Gastroesophageal sphincter (tissue), 4 donors: ENCODE measurements around the gene ZNF175. TPM values are rescaled to one million over a fixed set of nuclear protein-coding genes. Genes with fewer than 3 reads are reported as not detected.
A peak's percentile ranks its signal among the peaks of the same experiment; 100 is the strongest.

Source experiments
- ATAC-seq: fragments of 150-250 bp; one replicate; pipeline ENCODE4 v1.9.1; 2016; ENCODE audit warnings: mild to moderate bottlenecking, moderate library complexity
- H3K27ac ChIP-seq, 4 donors: fragments of 200-600 bp; sonication (generic) in 3 of 4; 1 replicate in 3 of 4; 2 replicates in 1 of 4; pipeline ENCODE4 v1.5.1; 2016 to 2019
- H3K27me3 ChIP-seq: fragments of 200-600 bp; sonication (generic); one replicate; pipeline ENCODE4 v1.5.1; 2019
- H3K36me3 ChIP-seq, 2 donors: fragments of 200-600 bp; sonication (generic); one replicate each; pipeline ENCODE4 v1.5.1; 2019; ENCODE audit warnings: control low read depth in 1 of 2
- H3K4me1 ChIP-seq, 3 donors: fragments of 200-600 bp; sonication (generic); 1 replicate in 2 of 3; 2 replicates in 1 of 3; pipeline ENCODE4 v1.5.1; 2016 to 2019; ENCODE audit warnings: control low read depth in 2 of 3
- H3K4me3 ChIP-seq, 2 donors: fragments of 200-600 bp; sonication (generic); one replicate each; pipeline ENCODE4 v1.5.1; 2019; ENCODE audit warnings: mild to moderate bottlenecking in 1 of 2, moderate library complexity in 1 of 2
- H3K9me3 ChIP-seq, 3 donors: fragments of 200-600 bp; sonication (generic); one replicate each; pipeline ENCODE4 v1.5.1; 2017 to 2019; ENCODE audit warnings: control low read depth in 2 of 3
- EP300 ChIP-seq: sonication (generic); formaldehyde crosslinking; IDR thresholded peaks from one replicate; pipeline ENCODE4 v1.6.1; 2017; ENCODE audit warnings: antibody characterized with exemption, mild to moderate bottlenecking
- POLR2A ChIP-seq, 2 donors: fragments of 450-650 bp; IDR thresholded peaks; one replicate each; pipeline ENCODE4 v1.6.1; 2017; ENCODE audit warnings: antibody characterized with exemption in 2 of 2, mild to moderate bottlenecking in 2 of 2, moderate library complexity in 1 of 2
- POLR2AphosphoS5 ChIP-seq: sonication (generic); formaldehyde crosslinking; IDR thresholded peaks from one replicate; pipeline ENCODE4 v1.6.1; 2017; ENCODE audit warnings: antibody characterized with exemption
- WGBS, 2 donors: methylation state at CpG; one replicate each; pipeline ENCODE4 v1.1.5; 2018; ENCODE audit warnings: low coverage in 1 of 2; 5-methylcytosine and 5-hydroxymethylcytosine counted together
- total RNA-seq, 4 donors: library from RNA; depleted of rRNA; stranded (reverse); fragments of >200 nt; gene quantifications; one replicate each; pipeline ENCODE4 v1.1.0, GENCODE V29; 2016
- TF ChIP-seq, protein P1 (sequence below), 4 experiments: fragments of 200-600 bp in 2 of 4; fragments of 450-650 bp in 2 of 4; sonication (generic) in 1 of 4; IDR thresholded peaks; one replicate each; pipeline ENCODE4 v1.5.1; 2017 to 2019; ENCODE audit warnings: antibody characterized with exemption in 4 of 4, mild to moderate bottlenecking in 2 of 4, moderate library complexity in 2 of 4

ZNF175 gene
- total RNA-seq, 4 donors from 2014 or later = 6.5 to 12.8 (median 7.3) TPM

GRCh38 chr19:51607077-51607476 is 36.0 kb downstream of the ZNF175 start:
- ATAC-seq = no peak
- H3K4me1 ChIP-seq = no peaks in the 10 kb centered on the region
- 55 to 58% methylated on average over 2 to 6 of the region's 6 CpGs for WGBS, 2 donors

GRCh38 chr19:51607920-51608562 is 37.0 kb downstream of the ZNF175 start:
- H3K27ac ChIP-seq = no peak overlapping the region
- WGBS, 2 donors = 10 to 60% methylated on average over 3 to 8 of the region's 13 CpGs
- no peak for ATAC-seq
- H3K36me3 ChIP-seq = no peaks in the 10 kb centered on the region
- H3K27me3 ChIP-seq = peaks cover 15% of the 10 kb centered on the region
- no peak overlapping the region for H3K4me3 ChIP-seq
- H3K9me3 ChIP-seq = peaks cover 0 to 8% (median 0%) of the 10 kb centered on the region in 3 donors
- no peak for TF ChIP-seq POLR2A (IDR thresholded peaks at IDR 0.05)
- TF ChIP-seq, protein P1, sequence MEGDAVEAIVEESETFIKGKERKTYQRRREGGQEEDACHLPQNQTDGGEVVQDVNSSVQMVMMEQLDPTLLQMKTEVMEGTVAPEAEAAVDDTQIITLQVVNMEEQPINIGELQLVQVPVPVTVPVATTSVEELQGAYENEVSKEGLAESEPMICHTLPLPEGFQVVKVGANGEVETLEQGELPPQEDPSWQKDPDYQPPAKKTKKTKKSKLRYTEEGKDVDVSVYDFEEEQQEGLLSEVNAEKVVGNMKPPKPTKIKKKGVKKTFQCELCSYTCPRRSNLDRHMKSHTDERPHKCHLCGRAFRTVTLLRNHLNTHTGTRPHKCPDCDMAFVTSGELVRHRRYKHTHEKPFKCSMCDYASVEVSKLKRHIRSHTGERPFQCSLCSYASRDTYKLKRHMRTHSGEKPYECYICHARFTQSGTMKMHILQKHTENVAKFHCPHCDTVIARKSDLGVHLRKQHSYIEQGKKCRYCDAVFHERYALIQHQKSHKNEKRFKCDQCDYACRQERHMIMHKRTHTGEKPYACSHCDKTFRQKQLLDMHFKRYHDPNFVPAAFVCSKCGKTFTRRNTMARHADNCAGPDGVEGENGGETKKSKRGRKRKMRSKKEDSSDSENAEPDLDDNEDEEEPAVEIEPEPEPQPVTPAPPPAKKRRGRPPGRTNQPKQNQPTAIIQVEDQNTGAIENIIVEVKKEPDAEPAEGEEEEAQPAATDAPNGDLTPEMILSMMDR (IDR thresholded peaks at IDR 0.05) = peak in 2 of 4 experiments; percentile 16 to 52
- H3K4me1 ChIP-seq = no peaks in the 10 kb centered on the region

More at GRCh38 chr19:51607077-51607476, 36.0 kb downstream of the ZNF175 start:
- Histone ChIP-seq H3K4me3 (no peak overlapping the region), H3K36me3 (no peaks in the 10 kb centered on the region), H3K27ac (no peak overlapping the region), H3K27me3 (peaks cover 13% of the 10 kb centered on the region), H3K9me3 (no peaks in the 10 kb centered on the region)
- TF ChIP-seq POLR2A (IDR thresholded peaks at IDR 0.05) (no peak), POLR2AphosphoS5 (no peak), EP300 (no peak)
- TF ChIP-seq, protein P1 (IDR thresholded peaks at IDR 0.05) = no peak

DNA sequence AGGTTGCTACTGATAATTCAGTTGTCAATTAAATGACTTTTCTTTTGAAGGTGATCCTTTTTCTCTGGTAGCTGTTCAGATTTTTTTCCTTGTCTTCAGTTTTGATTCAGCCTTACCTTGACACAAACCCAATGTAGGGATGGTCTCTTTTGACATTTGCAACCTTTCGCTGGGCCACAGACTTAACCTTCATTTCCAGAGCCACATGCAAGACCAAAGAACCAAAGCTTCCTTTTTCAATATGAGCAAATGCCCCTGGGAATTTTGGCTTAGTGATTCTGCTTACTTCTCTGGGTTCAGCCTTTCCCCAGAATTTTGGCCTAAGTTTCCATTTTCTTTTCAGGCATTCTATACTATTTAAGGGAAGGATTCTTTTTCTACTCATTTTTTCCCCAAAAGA is 39.5 kb downstream of the ZNF175 start:
- Histone ChIP-seq H3K36me3 (no peaks in the 10 kb centered on the region), H3K4me1 (no peaks in the 10 kb centered on the region), H3K27me3 (peaks cover 36% of the 10 kb centered on the region), H3K27ac (no peak overlapping the region), H3K9me3 (peaks cover 0 to 12% (median 0%) of the 10 kb centered on the region in 3 donors), H3K4me3 (no peak overlapping the region)
- WGBS, 2 donors = 67 to 71% methylated on average over 1 of the region's 1 CpG
- TF ChIP-seq EP300 (no peak), POLR2AphosphoS5 (no peak), POLR2A (IDR thresholded peaks at IDR 0.05) (no peak)
- TF ChIP-seq, protein P1 (IDR thresholded peaks at IDR 0.05) = no peak
- no peak for ATAC-seq

DNA sequence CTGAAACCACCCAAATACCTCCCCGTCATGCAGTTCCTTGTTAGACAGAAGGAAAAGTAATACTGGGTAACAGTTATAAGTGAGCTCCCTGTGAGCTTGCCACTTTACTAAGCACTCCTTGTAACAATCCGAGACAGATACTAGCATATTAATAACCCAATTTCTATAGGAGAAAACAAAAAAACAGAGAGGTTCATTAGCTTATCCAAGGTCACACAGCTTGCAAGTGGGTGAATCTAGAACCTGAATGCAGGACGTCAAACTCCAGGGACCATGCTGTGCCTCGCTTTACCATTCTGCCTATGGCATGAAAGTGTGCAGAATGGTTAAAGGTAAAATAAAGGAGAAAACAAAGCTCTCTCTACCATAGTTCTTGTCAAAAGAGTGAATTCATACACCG is 43.7 kb downstream of the ZNF175 start:
- no peak overlapping the region for H3K4me3 ChIP-seq
- H3K36me3 ChIP-seq = no peaks in the 10 kb centered on the region
- no peak overlapping the region for H3K27ac ChIP-seq
- peaks cover 43% of the 10 kb centered on the region for H3K27me3 ChIP-seq
- peaks cover 0 to 12% (median 0%) of the 10 kb centered on the region in 3 donors for H3K9me3 ChIP-seq
- TF ChIP-seq POLR2AphosphoS5 (no peak), POLR2A (IDR thresholded peaks at IDR 0.05) (no peak), EP300 (no peak)
- TF ChIP-seq, protein P1 (IDR thresholded peaks at IDR 0.05) = no peak
- no peak for ATAC-seq
- 48 to 58% methylated on average over 2 to 5 of the region's 5 CpGs for WGBS, 2 donors
- no peaks in the 10 kb centered on the region for H3K4me1 ChIP-seq

DNA sequence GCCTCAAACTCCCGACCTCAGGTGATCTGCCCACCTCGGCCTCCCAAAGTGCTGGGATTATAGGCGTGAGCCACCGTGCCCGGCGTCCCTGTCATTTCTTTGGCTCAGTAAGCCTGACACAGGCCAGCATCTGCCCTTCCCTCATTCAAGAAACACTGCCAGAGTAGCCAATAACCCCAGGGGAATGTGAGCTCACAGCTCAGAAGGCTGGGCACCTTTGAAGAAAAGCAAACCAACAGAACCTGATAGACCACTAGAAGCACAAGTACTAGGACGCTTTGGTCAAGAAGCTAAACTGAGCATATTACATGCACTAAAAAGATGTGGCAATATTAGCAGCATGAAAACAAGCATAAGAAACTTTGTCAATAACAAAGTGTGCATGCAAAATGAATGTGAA is 44.9 kb downstream of the ZNF175 start:
- H3K9me3 ChIP-seq = peaks cover 0 to 12% (median 0%) of the 10 kb centered on the region in 3 donors
- ATAC-seq = no peak
- no peaks in the 10 kb centered on the region for H3K36me3 ChIP-seq
- TF ChIP-seq, protein P1 (IDR thresholded peaks at IDR 0.05) = no peak
- TF ChIP-seq POLR2A (IDR thresholded peaks at IDR 0.05) (no peak), POLR2AphosphoS5 (no peak), EP300 (no peak)
- no peak overlapping the region for H3K27ac ChIP-seq
- H3K4me1 ChIP-seq = no peaks in the 10 kb centered on the region
- H3K4me3 ChIP-seq = no peak overlapping the region
- WGBS, 2 donors = 67 to 92% methylated on average over 3 to 4 of the region's 7 CpGs
- H3K27me3 ChIP-seq = peaks cover 43% of the 10 kb centered on the region
